22Rv1 (cell line): ENCODE measurements around the gene C6orf52.

Experiments used
- CTCF ChIP-seq: fragments of 450-650 bp; IDR thresholded peaks from 2 replicates; pipeline ENCODE4 v1.5.1; 2017; ENCODE audit warnings: mild to moderate bottlenecking
- ZFX ChIP-seq: fragments of 450-650 bp; IDR thresholded peaks from 2 replicates; pipeline ENCODE4 v1.6.1; 2017; ENCODE audit warnings: antibody characterized with exemption, borderline replicate concordance

- TF ChIP-seq CTCF (no peak), ZFX (no peak)
Observed at GRCh38 chr6:10690651-10691445, 3.6 kb downstream of the C6orf52 start.
